Endothelial cell of umbilical vein (primary cell): ENCODE data around the gene NKD2. TPM values are rescaled to one million over a fixed set of nuclear protein-coding genes. Genes with fewer than 3 reads are reported as not detected.

ENCODE experiments used
- BruUV-seq: library from RNA; stranded (reverse); fragments of 400-500 nt; replicated peaks from 2 replicates; lab custom pipeline; 2021; lab: Mats Ljungman, UMichigan
- CTCF ChIA-PET: fragments of 300-600, 350-600 bp; sonication (Branson Sonifier 250); formaldehyde crosslinking; loops from one replicate; lab custom pipeline; 2021; ENCODE audit warnings: antibody characterized with exemption, inconsistent platforms; lab: Charles Lee
- POLR2A ChIA-PET: fragments of 300-600, 350-600 bp; sonication (Branson Sonifier 250); formaldehyde crosslinking; loops from one replicate; lab custom pipeline; 2021; ENCODE audit warnings: antibody characterized with exemption, inconsistent platforms; lab: Charles Lee
- DNase-seq: peaks from one replicate; pipeline ENCODE4 v3.0.0-alpha.2; 2011; ENCODE audit warnings: low read depth, low spot score
- FAIRE-seq: peaks from 2 replicates; lab custom pipeline; 2011; peaks lifted over from hg19 to GRCh38; lab: Jason Lieb, UNC
- H2AFZ ChIP-seq: 2 replicates; pipeline ENCODE4 v1.6.0; 2012; ENCODE audit warnings: low read depth, low read length, control low read depth, inconsistent platforms
- H3K27ac ChIP-seq: 2 replicates; pipeline ENCODE4 v1.5.1; 2011; ENCODE audit warnings: low read depth, mild to moderate bottlenecking, control low read depth, low read length, moderate library complexity; ENCODE audit not compliant: insufficient read depth
- H3K27me3 ChIP-seq, 2 experiments: 2 replicates each; pipeline versions ENCODE4 v1.6.0 to v1.6.1; 2011; ENCODE audit warnings: low read length in 2 of 2, mixed read lengths in 1 of 2; ENCODE audit not compliant: control insufficient read depth in 2 of 2, insufficient read depth in 2 of 2
- H3K36me3 ChIP-seq, 2 experiments: 2 replicates in 1 of 2; 3 replicates in 1 of 2; pipeline ENCODE4 v1.5.1; 2011; ENCODE audit warnings: low read length in 2 of 2, mild to moderate bottlenecking in 1 of 2, moderate library complexity in 1 of 2; ENCODE audit not compliant: control insufficient read depth in 2 of 2, insufficient read depth in 2 of 2; ENCODE audit errors: extremely low read depth in 1 of 2
- H3K4me1 ChIP-seq: 3 replicates; pipeline ENCODE4 v1.5.1; 2011; ENCODE audit warnings: mild to moderate bottlenecking, low read length; ENCODE audit not compliant: control insufficient read depth, insufficient read depth; ENCODE audit errors: extremely low read depth
- H3K4me2 ChIP-seq: 2 replicates; pipeline ENCODE4 v1.6.1; 2011; ENCODE audit warnings: low read length, control low read depth, mixed read lengths; ENCODE audit not compliant: insufficient read depth
- H3K4me3 ChIP-seq, 3 experiments: fragments of 200-600 bp in 1 of 3; sonication (generic), shearing (Covaris generic) in 1 of 3; replicated peaks in 1 of 3; 2 replicates each; pipeline ENCODE4 v1.5.1; 2011 to 2016; ENCODE audit warnings: control low read depth in 3 of 3, low read length in 3 of 3, mild to moderate bottlenecking in 2 of 3, inconsistent platforms in 1 of 3, low read depth in 1 of 3, moderate library complexity in 1 of 3; ENCODE audit not compliant: insufficient read depth in 1 of 3
- H3K79me2 ChIP-seq: 2 replicates; pipeline ENCODE4 v1.6.0; 2012; ENCODE audit warnings: low read length, inconsistent platforms; ENCODE audit not compliant: control insufficient read depth, insufficient read depth
- H3K9ac ChIP-seq: replicated peaks from 2 replicates; pipeline ENCODE3; 2011; ENCODE audit warnings: low read length, control low read depth; ENCODE audit not compliant: insufficient read depth; ENCODE audit errors: extremely low read depth
- H3K9me1 ChIP-seq: replicated peaks from 3 replicates; pipeline ENCODE4 v1.6.0; 2011; ENCODE audit warnings: mild to moderate bottlenecking, low read length; ENCODE audit not compliant: control insufficient read depth, insufficient read depth; ENCODE audit errors: extremely low read depth
- H3K9me3 ChIP-seq: replicated peaks from 2 replicates; pipeline ENCODE4 v1.5.1; 2012; ENCODE audit warnings: low read length, inconsistent platforms; ENCODE audit not compliant: control insufficient read depth, insufficient read depth
- H4K20me1 ChIP-seq: replicated peaks from 2 replicates; pipeline ENCODE3; 2011; ENCODE audit warnings: mild to moderate bottlenecking, low read length; ENCODE audit not compliant: control insufficient read depth, insufficient read depth; ENCODE audit errors: extremely low read depth
- CTCF ChIP-seq, 2 donors: IDR thresholded peaks; 1 replicate in 1 of 2; 2 replicates in 1 of 2; pipeline ENCODE4 v1.5.1; 2011; ENCODE audit warnings: low read length in 2 of 2, mild to moderate bottlenecking in 2 of 2, moderate library complexity in 2 of 2, control low read depth in 1 of 2, inconsistent platforms in 1 of 2, low read depth in 1 of 2; ENCODE audit not compliant: insufficient read depth in 1 of 2; ENCODE audit errors: extremely low read depth in 1 of 2
- EZH2 ChIP-seq: IDR thresholded peaks from 2 replicates; pipeline ENCODE4 v1.6.1; 2012; ENCODE audit warnings: borderline replicate concordance, low read depth, mild to moderate bottlenecking, moderate library complexity, low read length, inconsistent platforms; ENCODE audit not compliant: severe bottlenecking
- FOS ChIP-seq: IDR thresholded peaks from 2 replicates; pipeline ENCODE4 v1.6.1; 2011; ENCODE audit warnings: mild to moderate bottlenecking, low read length, moderate library complexity, borderline replicate concordance; ENCODE audit not compliant: insufficient read depth
- GATA2 ChIP-seq: IDR thresholded peaks from 2 replicates; pipeline ENCODE4 v1.7.0; 2011; ENCODE audit warnings: low read depth, mild to moderate bottlenecking, moderate library complexity, mixed read lengths, low read length; ENCODE audit not compliant: insufficient read length, insufficient read depth
- JUN ChIP-seq: IDR thresholded peaks from 2 replicates; pipeline ENCODE4 v1.6.1; 2011; ENCODE audit warnings: borderline replicate concordance, low read depth; ENCODE audit not compliant: insufficient read length, insufficient read depth
- MAX ChIP-seq: IDR thresholded peaks from 2 replicates; pipeline ENCODE4 v1.6.1; 2011; ENCODE audit not compliant: insufficient read depth, insufficient read length
- MYC ChIP-seq: IDR thresholded peaks from one replicate; pipeline ENCODE4 v1.6.1; 2011; ENCODE audit warnings: mild to moderate bottlenecking, low read depth, low read length
- POLR2A ChIP-seq: IDR thresholded peaks from 2 replicates; pipeline ENCODE4 v1.6.1; 2012; ENCODE audit warnings: low read depth, mild to moderate bottlenecking, control low read depth, low read length
- POLR2AphosphoS5 ChIP-seq: IDR thresholded peaks from 2 replicates; pipeline ENCODE4 v1.6.1; 2012; ENCODE audit warnings: low read depth, mild to moderate bottlenecking, control low read depth, low read length, moderate library complexity; ENCODE audit not compliant: insufficient read depth
- dilution Hi-C: fragments of 300-500 bp; cut with MboI; formaldehyde crosslinking; loops from one replicate; pipeline ENCODE4 v1.15.0; 2019; ENCODE audit warnings: low sequenced_read_pairs; ENCODE audit not compliant: extremely low pct_ligation_motif_present
- intact Hi-C: fragments of 100-400 bp; cut with micrococcal nuclease; formaldehyde crosslinking; loops from one replicate; pipeline ENCODE4 v1.10.0; 2022
- polyA plus RNA-seq, 4 experiments: library from polyadenylated mRNA; depleted of rRNA in 3 of 4; stranded (reverse) in 3 of 4; unstranded in 1 of 4; fragments of >200 nt; gene quantifications; 2 replicates each; pipeline versions ENCODE4 v1.2.1 to v1.2.3, GENCODE V29; 2011 to 2012; ENCODE audit warnings: missing spikeins in 1 of 4
- total RNA-seq: library from RNA; stranded (reverse); gene quantifications from 2 replicates; pipeline ENCODE4 v1.2.3, GENCODE V29; 2021

The NKD2 gene
- total and polyA plus RNA-seq, 2 donors (not counting 3 experiments of a cell fraction or from before 2014, with no cell fraction given), result 0.08 TPM; not detected in 1

GRCh38 chr5:1007221-1007680, 1.4 kb upstream of the NKD2 start:
- Histone ChIP-seq H3K36me3 (no peaks in the 10 kb centered on the region), H2AFZ (no peak overlapping the region), H3K27ac (no peak overlapping the region), H3K27me3 (peaks cover 25 to 26% of the 10 kb centered on the region in 2 experiments), H3K9me3 (no peaks in the 10 kb centered on the region), H3K9ac (no peak overlapping the region), H3K79me2 (no peaks in the 10 kb centered on the region), H3K4me2 (no peak overlapping the region), H3K4me3 (no peak overlapping the region), H4K20me1 (no peaks in the 10 kb centered on the region), H3K9me1 (no peaks in the 10 kb centered on the region), H3K4me1 (no peaks in the 10 kb centered on the region)
- no TSS peak for BruUV-seq
- FAIRE-seq (no peak), DNase-seq (no peak)
- POLR2A ChIA-PET, result no interaction called here
- intact Hi-C loops, result no loop called here
- TF ChIP-seq EZH2, result no peak
- CTCF ChIA-PET, result interaction anchor here (0.7 to 2.1 kb wide), 10 partner anchors 10 to 133 kb away, joined by 3 to 9 read pairs (median 5); no protein-coding TSS in a partner anchor
- dilution Hi-C loops, result no loop called here

GRCh38 chr5:1007681-1008450, 736 bp upstream of the NKD2 start:
- no peaks in the 10 kb centered on the region for H3K36me3 ChIP-seq
- H3K27me3 ChIP-seq, result peaks cover 25 to 26% of the 10 kb centered on the region in 2 experiments
- H4K20me1 ChIP-seq, result no peaks in the 10 kb centered on the region
- ChIA-PET POLR2A (no interaction called here), CTCF (interaction anchor here (0.7 to 2.1 kb wide), 9 partner anchors 9 to 133 kb away, joined by 3 to 9 read pairs (median 5); no protein-coding TSS in a partner anchor)
- no peak overlapping the region for H3K4me3 ChIP-seq
- H3K4me1 ChIP-seq, result no peaks in the 10 kb centered on the region
- no peak overlapping the region for H3K9ac ChIP-seq
- DNase-seq, result no peak
- intact Hi-C loops (loop anchor here (1.0 kb wide), 1 partner anchor 85 kb away; no protein-coding TSS in a partner anchor), dilution Hi-C loops (no loop called here)
- no peak overlapping the region for H3K27ac ChIP-seq
- H2AFZ ChIP-seq, result no peak overlapping the region
- no peak overlapping the region for H3K4me2 ChIP-seq
- H3K9me1 ChIP-seq, result no peaks in the 10 kb centered on the region
- no peaks in the 10 kb centered on the region for H3K79me2 ChIP-seq
- H3K9me3 ChIP-seq, result no peaks in the 10 kb centered on the region
- BruUV-seq, result no TSS peak
- no peak for TF ChIP-seq POLR2AphosphoS5
- no peak for TF ChIP-seq MAX
- TF ChIP-seq EZH2, result no peak
- TF ChIP-seq CTCF (IDR thresholded peaks at IDR 0.05; ENCODE audit: extremely low read depth in 1 of 2, insufficient read depth in 1 of 2, low read depth in 1 of 2, low read length in 2 of 2), result no peak
- no peak for TF ChIP-seq MYC
- TF ChIP-seq GATA2, result no peak
- no peak for TF ChIP-seq JUN
- TF ChIP-seq FOS, result no peak
- no peak for TF ChIP-seq POLR2A
- FAIRE-seq, result no peak
